CD4-positive, alpha-beta memory T cell (primary cell): ENCODE measurements around the gene FREM2. TPM values are rescaled to one million over a fixed set of nuclear protein-coding genes. Genes with fewer than 3 reads are reported as not detected.
A peak's percentile ranks its signal among the peaks of the same experiment; 100 is the strongest.

ENCODE experiments used
- CTCF ChIA-PET: fragments of 350-600 bp; sonication (Branson Sonifier 250); formaldehyde crosslinking; loops from one replicate; lab custom pipeline; 2021; ENCODE audit warnings: inconsistent platforms; ENCODE audit not compliant: partially characterized antibody; lab: Charles Lee
- POLR2A ChIA-PET: fragments of 350-600 bp; sonication (Branson Sonifier 250); formaldehyde crosslinking; loops from one replicate; lab custom pipeline; 2021; ENCODE audit not compliant: partially characterized antibody; lab: Charles Lee
- DNase-seq, 5 donors: peaks; one replicate each; pipeline versions ENCODE4 v3.0.0 to v3.0.0-alpha.2; 2020 to 2022; ENCODE audit warnings: mixed read lengths in 1 of 5
- H3K27ac ChIP-seq: one replicate; pipeline ENCODE4 v1.7.0; 2013; ENCODE audit warnings: low read depth, low read length
- H3K27me3 ChIP-seq: 2 replicates; pipeline ENCODE4 v1.7.0; 2013; ENCODE audit warnings: mild to moderate bottlenecking, low read length, moderate library complexity; ENCODE audit not compliant: insufficient read depth
- H3K36me3 ChIP-seq: 2 replicates; pipeline ENCODE4 v1.7.0; 2013; ENCODE audit warnings: mild to moderate bottlenecking, low read length, moderate library complexity; ENCODE audit not compliant: insufficient read depth
- H3K4me1 ChIP-seq: 2 replicates; pipeline ENCODE4 v1.7.0; 2013; ENCODE audit warnings: mild to moderate bottlenecking, low read length, moderate library complexity; ENCODE audit not compliant: insufficient read depth
- H3K4me3 ChIP-seq, 2 donors: one replicate each; pipeline ENCODE4 v1.7.0; 2013; ENCODE audit warnings: low read length in 2 of 2, mild to moderate bottlenecking in 1 of 2
- H3K9me3 ChIP-seq, 2 donors: one replicate each; pipeline ENCODE4 v1.7.0; 2013; ENCODE audit warnings: low read length in 2 of 2, control low read depth in 1 of 2; ENCODE audit not compliant: control insufficient read depth in 1 of 2
- H3K27ac Mint-ChIP-seq, 7 donors: one replicate each; pipeline ENCODE4 v1.8.0; 2020 to 2021; ENCODE audit warnings: mixed read lengths in 7 of 7, mild to moderate bottlenecking in 6 of 7, inconsistent platforms in 3 of 7, moderate library complexity in 3 of 7
- H3K27me3 Mint-ChIP-seq, 2 donors: one replicate each; pipeline ENCODE4 v1.8.0; 2020 to 2021; ENCODE audit warnings: mixed read lengths in 2 of 2
- H3K36me3 Mint-ChIP-seq, 2 donors: one replicate each; pipeline ENCODE4 v1.8.0; 2020 to 2021; ENCODE audit warnings: mixed read lengths in 2 of 2, inconsistent platforms in 1 of 2, mild to moderate bottlenecking in 1 of 2
- H3K4me1 Mint-ChIP-seq, 4 donors: one replicate each; pipeline ENCODE4 v1.8.0; 2020 to 2021; ENCODE audit warnings: mixed read lengths in 4 of 4, mild to moderate bottlenecking in 1 of 4
- H3K4me3 Mint-ChIP-seq, 8 donors: one replicate each; pipeline ENCODE4 v1.8.0; 2020 to 2021; ENCODE audit warnings: mixed read lengths in 8 of 8, mild to moderate bottlenecking in 7 of 8, moderate library complexity in 6 of 8, inconsistent platforms in 3 of 8
- H3K9me3 Mint-ChIP-seq, 8 donors: one replicate each; pipeline ENCODE4 v1.8.0; 2020 to 2021; ENCODE audit warnings: mixed read lengths in 8 of 8, mild to moderate bottlenecking in 5 of 8, inconsistent platforms in 3 of 8, moderate library complexity in 1 of 8
- intact Hi-C: fragments of 100-400 bp; cut with micrococcal nuclease; formaldehyde crosslinking; loops from one replicate; pipeline ENCODE4 v1.15.1; 2023
- polyA plus RNA-seq, 2 donors: library from polyadenylated mRNA; unstranded; fragments of 300-500 nt; fragmentation: Illumina TruSeq; gene quantifications; one replicate each; pipeline ENCODE4 v1.2.3, GENCODE V29; 2021
- total RNA-seq, 2 experiments: library from RNA; stranded (reverse); gene quantifications; one replicate each; pipeline ENCODE4 v1.2.3, GENCODE V29; 2021

FREM2 gene
- total and polyA plus RNA-seq, 4 experiments from 2014 or later, result not detected

GRCh38 chr13:38872693-38873092, 185.8 kb downstream of the FREM2 start:
- no peaks in the 10 kb centered on the region for H3K36me3 ChIP-seq
- H3K9me3 ChIP-seq, result no peaks in the 10 kb centered on the region
- Mint-ChIP-seq H3K27ac (no peak overlapping the region), H3K9me3 (no peaks in the 10 kb centered on the region), H3K4me1 (peaks cover 0 to 1% (median 0%) of the 10 kb centered on the region in 4 donors), H3K36me3 (no peaks in the 10 kb centered on the region), H3K27me3 (peaks cover 2 to 5% of the 10 kb centered on the region in 2 donors), H3K4me3 (peak overlapping the region in 1 of 8 donors; percentile 47)
- no peaks in the 10 kb centered on the region for H3K4me1 ChIP-seq
- H3K4me3 ChIP-seq, result no peak overlapping the region
- CTCF ChIA-PET, result interaction anchor here (1.2 to 1.9 kb wide), 2 partner anchors 11 to 1797 kb away, joined by 4 read pairs; no protein-coding TSS in a partner anchor
- no peak overlapping the region for H3K27ac ChIP-seq
- H3K27me3 ChIP-seq, result no peaks in the 10 kb centered on the region
- DNase-seq, result peak in 4 of 5 donors; percentile 6 to 18 (median 8)
- intact Hi-C loops, result loop anchor here (1.0 kb wide), 1 partner anchor 1798 kb away; no protein-coding TSS in a partner anchor
- POLR2A ChIA-PET, result no interaction called here

GRCh38 chr13:38875186-38875875, 188.5 kb downstream of the FREM2 start:
- H3K27ac ChIP-seq, result no peak overlapping the region
- ChIA-PET POLR2A (no interaction called here), CTCF (interaction anchor here (0.6 to 1.8 kb wide), 3 partner anchors 16 to 1800 kb away, joined by 3 to 6 read pairs (median 4); no protein-coding TSS in a partner anchor)
- H3K36me3 ChIP-seq, result no peaks in the 10 kb centered on the region
- no peak overlapping the region for H3K4me3 ChIP-seq
- no peaks in the 10 kb centered on the region for H3K36me3 Mint-ChIP-seq
- DNase-seq, result no peak
- intact Hi-C loops, result no loop called here
- no peaks in the 10 kb centered on the region for H3K4me1 ChIP-seq
- no peaks in the 10 kb centered on the region for H3K27me3 ChIP-seq
- H3K27me3 Mint-ChIP-seq, result peaks cover 0 to 8% of the 10 kb centered on the region in 2 donors
- no peaks in the 10 kb centered on the region for H3K9me3 ChIP-seq
- H3K27ac Mint-ChIP-seq, result no peak overlapping the region
- no peak overlapping the region for H3K4me3 Mint-ChIP-seq
- H3K9me3 Mint-ChIP-seq, result peaks cover 0 to 3% (median 0%) of the 10 kb centered on the region in 8 donors
- H3K4me1 Mint-ChIP-seq, result peaks cover 0 to 1% (median 0%) of the 10 kb centered on the region in 4 donors

DNA sequence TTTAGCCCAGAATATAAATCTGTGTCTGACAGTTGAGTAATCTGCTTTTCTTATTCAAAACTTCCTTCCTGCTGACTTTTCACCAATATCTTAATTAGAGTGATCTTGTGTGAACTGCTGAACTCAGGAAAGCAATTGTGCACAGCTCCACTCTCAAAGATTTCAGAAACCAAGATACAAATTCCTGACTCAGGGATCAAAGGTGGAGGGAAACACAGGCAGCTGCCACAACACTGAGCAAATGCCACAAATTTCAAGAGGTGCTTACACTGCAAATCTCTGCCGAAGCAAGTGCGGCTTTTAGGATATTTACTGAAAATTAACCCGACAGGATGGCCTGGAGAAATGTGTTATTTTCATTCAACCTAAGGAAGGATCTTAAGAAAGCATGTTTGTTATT, 192.4 kb downstream of the FREM2 start:
- no peaks in the 10 kb centered on the region for H3K4me1 ChIP-seq
- no peaks in the 10 kb centered on the region for H3K27me3 ChIP-seq
- H3K36me3 ChIP-seq, result no peaks in the 10 kb centered on the region
- Mint-ChIP-seq H3K9me3 (peaks cover 0 to 3% (median 0%) of the 10 kb centered on the region in 8 donors), H3K27me3 (peaks cover 2 to 5% of the 10 kb centered on the region in 2 donors), H3K36me3 (no peaks in the 10 kb centered on the region), H3K27ac (no peak overlapping the region), H3K4me1 (no peaks in the 10 kb centered on the region), H3K4me3 (no peak overlapping the region)
- intact Hi-C loops, result no loop called here
- no peak overlapping the region for H3K27ac ChIP-seq
- H3K4me3 ChIP-seq, result no peak overlapping the region
- H3K9me3 ChIP-seq, result no peaks in the 10 kb centered on the region
- CTCF ChIA-PET, result interaction anchor here (1.1 kb wide), 1 partner anchor 18 kb away, joined by 3 read pairs; no protein-coding TSS in a partner anchor
- no peak for DNase-seq
- POLR2A ChIA-PET, result interaction anchor here (1.2 kb wide), 1 partner anchor 9 kb away, joined by 3 read pairs; no protein-coding TSS in a partner anchor

DNA sequence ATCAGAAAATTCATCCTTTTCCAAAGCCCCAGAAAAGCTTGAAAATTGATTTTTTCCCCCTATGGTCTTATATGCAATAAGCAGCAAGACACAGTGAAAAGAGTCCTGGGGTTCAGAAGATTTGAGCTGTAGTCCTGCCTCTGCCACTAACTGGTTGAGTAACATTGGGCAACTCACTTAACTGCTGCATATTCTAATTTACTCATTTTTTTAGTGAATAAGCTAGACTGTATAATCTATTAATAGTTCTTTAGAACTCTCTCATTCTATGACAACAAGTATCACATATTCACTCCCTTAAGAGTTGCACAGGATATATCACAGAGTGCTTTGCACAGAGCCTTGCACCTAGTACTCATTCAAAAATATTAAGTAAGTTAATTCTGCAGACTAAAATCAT, 192.9 kb downstream of the FREM2 start:
- Mint-ChIP-seq H3K4me1 (no peaks in the 10 kb centered on the region), H3K27ac (no peak overlapping the region), H3K27me3 (peaks cover 2 to 3% of the 10 kb centered on the region in 2 donors), H3K36me3 (no peaks in the 10 kb centered on the region), H3K4me3 (no peak overlapping the region), H3K9me3 (peaks cover 0 to 3% (median 0%) of the 10 kb centered on the region in 8 donors)
- Histone ChIP-seq H3K4me3 (no peak overlapping the region), H3K4me1 (no peaks in the 10 kb centered on the region), H3K36me3 (no peaks in the 10 kb centered on the region), H3K27me3 (no peaks in the 10 kb centered on the region), H3K27ac (no peak overlapping the region), H3K9me3 (no peaks in the 10 kb centered on the region)
- POLR2A ChIA-PET, result interaction anchor here (1.2 kb wide), 1 partner anchor 9 kb away, joined by 3 read pairs; no protein-coding TSS in a partner anchor
- CTCF ChIA-PET, result no interaction called here
- DNase-seq, result no peak
- intact Hi-C loops, result no loop called here

DNA sequence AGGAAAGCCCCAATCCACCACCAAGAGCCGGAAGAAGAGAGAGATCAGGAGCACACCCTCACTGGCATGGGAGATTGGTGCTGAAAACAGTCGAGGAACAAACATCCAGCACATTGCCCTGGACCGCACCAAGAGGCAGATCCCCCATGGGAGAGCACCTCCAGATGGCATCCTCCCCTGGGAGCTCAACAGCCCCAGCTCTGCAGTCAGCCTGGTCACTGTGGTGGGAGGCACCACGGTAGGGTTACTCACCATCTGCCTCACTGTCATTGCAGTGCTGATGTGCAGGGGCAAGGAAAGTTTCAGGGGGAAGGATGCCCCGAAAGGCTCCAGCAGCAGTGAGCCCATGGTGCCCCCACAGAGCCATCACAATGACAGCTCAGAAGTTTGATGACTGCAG, 193.5 kb downstream of the FREM2 start:
- Histone ChIP-seq H3K9me3 (no peaks in the 10 kb centered on the region), H3K27ac (no peak overlapping the region), H3K27me3 (no peaks in the 10 kb centered on the region), H3K36me3 (no peaks in the 10 kb centered on the region), H3K4me3 (no peak overlapping the region), H3K4me1 (no peaks in the 10 kb centered on the region)
- no peak for DNase-seq
- Mint-ChIP-seq H3K9me3 (peaks cover 0 to 3% (median 0%) of the 10 kb centered on the region in 8 donors), H3K27ac (no peak overlapping the region), H3K27me3 (peaks cover 3 to 4% of the 10 kb centered on the region in 2 donors), H3K36me3 (no peaks in the 10 kb centered on the region), H3K4me1 (no peaks in the 10 kb centered on the region), H3K4me3 (no peak overlapping the region)
- ChIA-PET POLR2A (no interaction called here), CTCF (no interaction called here)
- intact Hi-C loops, result no loop called here

DNA sequence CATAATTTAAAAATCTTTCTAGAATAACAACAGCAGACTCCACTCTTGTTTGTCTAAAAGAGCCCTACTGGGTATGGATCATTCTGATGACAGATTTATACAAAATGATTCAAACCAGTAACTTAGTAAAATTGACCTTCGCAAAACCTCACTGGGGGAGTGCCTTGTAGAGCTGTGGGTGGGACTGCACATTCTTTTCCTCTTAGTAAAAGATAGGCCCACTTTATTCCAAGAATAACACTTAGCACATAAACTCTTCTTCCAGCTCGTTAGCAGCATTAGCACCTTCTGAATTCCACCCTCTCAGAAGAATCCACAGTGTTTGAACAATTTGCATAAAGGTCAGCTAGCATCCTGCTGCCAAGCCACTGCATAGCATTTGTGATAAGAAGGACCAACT, 196.9 kb downstream of the FREM2 start:
- intact Hi-C loops, result no loop called here
- CTCF ChIA-PET, result no interaction called here

DNA sequence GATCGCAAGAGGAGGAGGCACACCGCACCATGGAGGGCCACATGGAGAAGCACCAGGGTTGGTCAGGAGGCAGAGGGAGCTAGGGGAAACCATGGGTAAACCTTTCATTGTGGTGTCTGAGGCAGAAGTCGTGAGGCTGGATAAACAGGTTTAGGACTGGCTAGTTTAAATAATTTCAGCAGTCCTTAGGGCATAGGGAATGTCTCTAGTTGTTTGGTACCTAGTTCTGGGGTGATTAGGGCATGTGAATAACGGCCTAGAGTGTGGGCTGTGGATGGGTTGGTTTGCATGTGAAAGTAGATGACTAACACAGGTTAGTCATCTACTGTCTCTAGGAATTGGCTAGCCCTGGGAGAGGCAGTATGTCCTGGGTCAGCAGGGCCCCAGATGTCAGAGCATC, 201.4 kb downstream of the FREM2 start:
- no peaks in the 10 kb centered on the region for H3K27me3 ChIP-seq
- Mint-ChIP-seq H3K27ac (no peak overlapping the region), H3K36me3 (no peaks in the 10 kb centered on the region), H3K9me3 (no peaks in the 10 kb centered on the region), H3K4me3 (no peak overlapping the region), H3K4me1 (no peaks in the 10 kb centered on the region), H3K27me3 (peaks cover 6 to 14% of the 10 kb centered on the region in 2 donors)
- DNase-seq, result no peak
- ChIA-PET CTCF (no interaction called here), POLR2A (interaction anchor here (1.1 kb wide), 1 partner anchor 9 kb away, joined by 3 read pairs; no protein-coding TSS in a partner anchor)
- H3K36me3 ChIP-seq, result no peaks in the 10 kb centered on the region
- no peaks in the 10 kb centered on the region for H3K4me1 ChIP-seq
- H3K27ac ChIP-seq, result no peak overlapping the region
- H3K4me3 ChIP-seq, result no peak overlapping the region
- H3K9me3 ChIP-seq, result no peaks in the 10 kb centered on the region
- intact Hi-C loops, result no loop called here

More for the DNA sequence above, 196.9 kb downstream of the FREM2 start:
- Mint-ChIP-seq H3K9me3 (peaks cover 0 to 3% (median 0%) of the 10 kb centered on the region in 8 donors), H3K27ac (no peak overlapping the region), H3K36me3 (no peaks in the 10 kb centered on the region), H3K27me3 (peaks cover 4 to 11% of the 10 kb centered on the region in 2 donors), H3K4me1 (no peaks in the 10 kb centered on the region), H3K4me3 (no peak overlapping the region)
- POLR2A ChIA-PET, result no interaction called here
- H3K4me1 ChIP-seq, result no peaks in the 10 kb centered on the region
- no peaks in the 10 kb centered on the region for H3K36me3 ChIP-seq
- H3K9me3 ChIP-seq, result no peaks in the 10 kb centered on the region
- no peak overlapping the region for H3K4me3 ChIP-seq
- DNase-seq, result no peak
- H3K27ac ChIP-seq, result no peak overlapping the region
- no peaks in the 10 kb centered on the region for H3K27me3 ChIP-seq
